SKM-1 (cell line): ENCODE results near the gene IRAK4.

Experiments
- DNase-seq: peaks from one replicate; lab custom pipeline; 2025; ENCODE audit not compliant: unreplicated experiment; lab: John Stamatoyannopoulos, UW

Gene IRAK4

DNA sequence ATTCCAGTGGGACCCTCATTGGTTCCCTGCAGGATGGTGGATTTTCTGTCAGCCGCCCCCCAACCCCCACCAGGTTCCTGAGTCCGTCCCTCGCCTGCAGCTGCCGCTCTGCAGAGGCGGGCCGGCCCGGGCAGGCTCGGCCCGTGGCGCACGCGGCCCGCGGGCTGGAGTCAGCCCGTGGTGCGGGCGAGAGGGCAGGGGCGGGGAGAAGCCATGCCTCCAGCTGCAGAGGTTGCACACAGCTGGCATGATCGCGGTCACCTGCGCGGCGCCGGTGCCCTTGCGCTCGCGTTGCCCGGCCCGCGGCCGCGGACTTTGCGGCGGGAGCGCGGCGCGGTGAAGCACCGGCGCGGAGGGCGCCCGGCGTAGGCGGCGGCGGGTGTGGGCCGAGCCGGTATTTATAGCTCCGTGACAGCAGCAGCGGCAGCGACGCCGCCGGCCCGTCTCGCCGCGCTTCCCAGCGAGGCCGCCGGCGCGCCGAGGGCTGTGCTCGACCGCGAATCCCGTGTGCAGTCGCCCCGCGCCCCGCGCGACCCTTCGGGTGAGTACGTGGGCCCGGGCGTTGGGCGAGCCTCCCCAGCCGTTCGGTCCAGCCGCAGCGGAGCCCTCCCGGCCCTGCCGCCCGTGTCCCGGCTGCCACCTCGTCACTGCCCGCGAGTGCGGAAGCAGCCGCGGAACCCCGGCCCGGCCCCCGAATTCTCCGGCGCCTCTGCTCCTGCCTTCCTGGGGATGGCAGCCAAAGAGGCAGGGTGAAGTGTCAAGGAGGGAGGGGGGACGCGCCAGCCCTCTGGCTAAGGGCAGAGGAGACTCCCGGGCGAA, 77.1 kb downstream of the IRAK4 start, which contains the start of gene TMEM117:
Gene TMEM117, plus strand, starts transcription at position 426 of the 819 bp plus-strand sequence.
- DNase-seq = no peak

DNA sequence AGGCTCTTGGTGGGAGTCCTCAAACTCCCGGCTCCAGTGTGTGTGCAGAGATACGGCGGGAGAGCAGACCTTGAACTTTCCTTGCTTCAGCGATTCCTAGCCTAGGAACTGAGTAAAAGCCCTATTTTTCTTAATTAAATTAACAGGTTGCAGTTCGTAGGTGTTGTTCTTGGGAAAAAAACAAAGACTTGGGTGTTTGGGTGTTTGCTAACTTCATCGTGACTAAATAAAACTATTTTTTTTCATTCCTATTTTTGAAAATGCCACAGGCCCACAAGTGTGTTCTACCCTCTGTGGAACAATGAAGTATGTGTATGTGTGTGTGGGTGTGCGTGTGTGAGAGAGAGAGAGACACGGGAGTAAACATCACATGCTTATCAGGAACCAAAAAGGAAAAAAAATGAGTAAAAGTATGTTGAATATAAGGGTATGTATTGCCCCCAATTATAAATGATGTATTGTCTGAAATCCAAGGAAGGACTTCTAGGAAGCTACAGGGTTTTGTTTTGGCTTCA, 77.8 kb downstream of the IRAK4 start:
- no peak for DNase-seq
